ENCODE results near the gene MFSD1.

DNA sequence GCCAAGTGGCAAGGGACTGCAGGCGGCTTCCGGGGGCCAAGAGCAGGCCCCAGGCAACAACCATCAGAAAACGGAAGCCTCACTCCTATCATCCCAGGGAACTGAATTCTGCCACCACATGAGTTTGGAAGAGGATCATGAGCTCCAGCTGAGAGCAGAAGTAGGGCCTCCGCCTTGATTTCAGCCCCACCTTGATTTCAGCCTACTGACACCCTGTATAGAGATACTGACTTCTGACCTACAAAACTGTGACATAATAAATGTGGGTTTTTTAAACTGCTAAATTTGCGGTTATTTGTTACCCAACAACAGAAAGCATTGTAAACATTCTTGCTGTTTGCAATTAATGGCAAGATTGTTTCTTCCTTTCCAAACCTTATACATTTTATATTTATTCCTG lies 48.0 kb upstream of the MFSD1 start:
- TF ChIP-seq, protein P1, sequence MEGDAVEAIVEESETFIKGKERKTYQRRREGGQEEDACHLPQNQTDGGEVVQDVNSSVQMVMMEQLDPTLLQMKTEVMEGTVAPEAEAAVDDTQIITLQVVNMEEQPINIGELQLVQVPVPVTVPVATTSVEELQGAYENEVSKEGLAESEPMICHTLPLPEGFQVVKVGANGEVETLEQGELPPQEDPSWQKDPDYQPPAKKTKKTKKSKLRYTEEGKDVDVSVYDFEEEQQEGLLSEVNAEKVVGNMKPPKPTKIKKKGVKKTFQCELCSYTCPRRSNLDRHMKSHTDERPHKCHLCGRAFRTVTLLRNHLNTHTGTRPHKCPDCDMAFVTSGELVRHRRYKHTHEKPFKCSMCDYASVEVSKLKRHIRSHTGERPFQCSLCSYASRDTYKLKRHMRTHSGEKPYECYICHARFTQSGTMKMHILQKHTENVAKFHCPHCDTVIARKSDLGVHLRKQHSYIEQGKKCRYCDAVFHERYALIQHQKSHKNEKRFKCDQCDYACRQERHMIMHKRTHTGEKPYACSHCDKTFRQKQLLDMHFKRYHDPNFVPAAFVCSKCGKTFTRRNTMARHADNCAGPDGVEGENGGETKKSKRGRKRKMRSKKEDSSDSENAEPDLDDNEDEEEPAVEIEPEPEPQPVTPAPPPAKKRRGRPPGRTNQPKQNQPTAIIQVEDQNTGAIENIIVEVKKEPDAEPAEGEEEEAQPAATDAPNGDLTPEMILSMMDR (IDR thresholded peaks at IDR 0.05; ENCODE audit: low read length) = no peak
- no peak for TF ChIP-seq EZH2 (IDR thresholded peaks at IDR 0.05; ENCODE audit: borderline replicate concordance, low read length)

All from OCI-LY1 (cell line).